Spinal cord (tissue), 10 donors: ENCODE measurements around the gene TGFB1. TPM values are rescaled to one million over a fixed set of nuclear protein-coding genes. Genes with fewer than 3 reads are reported as not detected.

Experiments used
- DNase-seq, 6 donors: peaks; one replicate each; pipeline versions ENCODE4 v3.0.0 to v3.0.0-alpha.2; 2013 to 2015; ENCODE audit warnings: low spot score in 6 of 6, low read depth in 4 of 6
- H3K27ac ChIP-seq: one replicate; pipeline ENCODE4 v1.5.1; 2013; ENCODE audit warnings: low read depth, low read length, control low read depth
- H3K27me3 ChIP-seq: one replicate; pipeline ENCODE4 v1.6.1; 2013; ENCODE audit warnings: low read length; ENCODE audit not compliant: control insufficient read depth, insufficient read depth
- H3K36me3 ChIP-seq: one replicate; pipeline ENCODE4 v1.6.1; 2013; ENCODE audit warnings: low read length; ENCODE audit not compliant: control insufficient read depth, insufficient read depth
- H3K4me1 ChIP-seq: one replicate; pipeline ENCODE4 v1.6.1; 2013; ENCODE audit warnings: low read length; ENCODE audit not compliant: control insufficient read depth, insufficient read depth
- H3K4me3 ChIP-seq: one replicate; pipeline ENCODE4 v1.5.1; 2013; ENCODE audit warnings: low read depth, low read length, control low read depth
- H3K9me3 ChIP-seq: one replicate; pipeline ENCODE4 v1.6.1; 2013; ENCODE audit warnings: low read length; ENCODE audit not compliant: control insufficient read depth, insufficient read depth
- WGBS: methylation state at CpG from one replicate; pipeline ENCODE4 v1.1.5; 2013; ENCODE audit warnings: missing lambda C conversion rate; ENCODE audit not compliant: insufficient coverage; 5-methylcytosine and 5-hydroxymethylcytosine counted together
- long read RNA-seq, 4 donors: transcript quantifications; one replicate each; lab custom pipeline, GENCODE V29; 2026
- polyA plus RNA-seq, 2 donors: library from polyadenylated mRNA; unstranded; fragments of 120-200 nt; gene quantifications; one replicate each; pipeline ENCODE4 v1.2.1, GENCODE V29; 2013; ENCODE audit not compliant: insufficient read length in 2 of 2
- total RNA-seq, 2 donors: library from RNA; depleted of rRNA in 1 of 2; stranded (reverse); fragments of 120-200 nt in 1 of 2; fragments of >200 nt in 1 of 2; gene quantifications; one replicate each; pipeline versions ENCODE4 v1.2.3 to v1.2.4, GENCODE V29; 2013 to 2014
- donor health status: healthy.

The TGFB1 gene
- total RNA-seq = 1 to 10 TPM; 6.6 to 7.4 TPM
- polyA plus RNA-seq = 10 to 100 TPM; 30.1 to 31.5 TPM
- long read RNA-seq, donor 1, transcript TGFB1-201 (7 exons, 2,769 nt) = major isoform, 8 of 334 reads
- long read RNA-seq, donor 1, partial matches to known transcripts = 287 of 334 reads
- long read RNA-seq, donor 1, other reads (novel, unspliced or antisense) = 39 of 334 reads
- long read RNA-seq, donor 2, transcript TGFB1-201 (7 exons, 2,769 nt) = major isoform, 8 of 13 reads
- long read RNA-seq, donor 2, partial matches to known transcripts = 5 of 13 reads
- long read RNA-seq, donor 2, other reads (novel, unspliced or antisense) = 0 of 13 reads
- long read RNA-seq, donor 3, partial matches to known transcripts = 186 of 189 reads
- long read RNA-seq, donor 3, other reads (novel, unspliced or antisense) = 0 of 189 reads
- long read RNA-seq, donor 4, transcript TGFB1-201 (7 exons, 2,769 nt) = major isoform, 6 of 40 reads
- long read RNA-seq, donor 4, partial matches to known transcripts = 34 of 40 reads
- long read RNA-seq, donor 4, other reads (novel, unspliced or antisense) = 0 of 40 reads

DNA sequence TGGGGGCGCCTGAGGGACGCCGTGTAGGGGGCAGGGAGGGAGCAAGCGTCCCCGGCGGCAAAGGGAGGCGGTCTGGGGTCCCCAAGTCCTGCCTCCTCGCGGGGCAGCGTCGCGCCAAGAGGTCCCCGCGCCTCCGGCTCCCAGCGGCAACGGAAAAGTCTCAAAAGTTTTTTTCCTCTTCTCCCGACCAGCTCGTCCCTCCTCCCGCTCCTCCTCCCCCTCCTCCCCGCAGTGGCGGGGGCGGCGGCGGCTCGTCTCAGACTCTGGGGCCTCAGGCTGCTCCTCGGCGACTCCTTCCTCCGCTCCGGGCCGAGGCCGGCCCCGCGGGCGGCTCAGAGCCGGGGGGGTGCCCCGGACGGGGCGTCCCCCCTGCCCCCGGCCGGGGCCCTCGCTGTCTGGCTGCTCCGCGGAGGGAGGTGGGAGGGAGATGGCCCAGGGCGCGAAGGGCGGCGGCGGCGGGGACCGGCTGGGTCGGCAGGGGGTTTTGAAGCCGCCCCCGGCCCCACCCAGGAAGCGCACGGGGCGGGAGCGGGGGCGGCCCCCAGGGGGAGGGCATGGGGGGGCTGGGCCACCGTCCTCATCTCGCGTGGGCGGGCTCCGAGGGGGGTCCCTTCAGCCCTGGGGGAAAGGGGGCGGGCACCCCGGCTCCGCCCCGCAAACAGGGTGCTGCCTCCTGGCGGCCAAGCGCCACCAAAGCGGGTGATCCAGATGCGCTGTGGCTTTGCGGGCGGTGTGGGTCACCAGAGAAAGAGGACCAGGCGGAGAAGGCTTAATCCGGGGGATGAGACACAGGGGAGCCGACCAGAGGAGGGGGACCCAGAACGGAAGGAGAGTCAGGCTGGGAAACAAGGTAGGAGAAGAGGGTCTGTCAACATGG lies at the start of gene TGFB1:
Gene TGFB1, minus strand, starts transcription at position 457 of the 877 bp plus-strand sequence. CDS start 878 bp downstream, outside the sequence.
- peaks cover 40% of the 10 kb centered on the region for H3K27me3 ChIP-seq

DNA sequence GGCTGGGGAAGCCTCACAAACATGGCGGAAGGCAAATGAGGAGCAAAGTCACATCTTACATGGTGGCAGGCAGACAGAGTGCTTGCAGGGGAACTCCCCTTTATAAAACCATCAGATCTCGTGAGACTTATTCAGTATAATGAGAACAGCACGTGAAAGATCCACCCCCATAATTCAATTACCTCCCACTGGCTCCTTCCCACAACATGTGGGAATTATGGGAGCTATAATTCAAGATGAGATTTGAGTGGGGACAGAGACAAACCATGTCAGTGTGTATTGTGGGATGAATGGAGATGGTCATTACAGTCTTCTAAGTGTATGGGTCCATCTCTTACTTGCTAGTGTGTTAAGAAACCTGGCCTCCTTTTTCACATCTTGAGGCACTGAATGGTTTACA lies 48.3 kb upstream of the TGFB1 start:
- Histone ChIP-seq H3K27ac (no peak overlapping the region), H3K9me3 (no peaks in the 10 kb centered on the region), H3K36me3 (peaks cover 12% of the 10 kb centered on the region), H3K27me3 (no peaks in the 10 kb centered on the region), H3K4me3 (no peak overlapping the region), H3K4me1 (peaks cover 9% of the 10 kb centered on the region)
- WGBS = 100% methylated on average over 1 of the region's 3 CpGs
- DNase-seq = no peak

More for the DNA sequence above, at the start of gene TGFB1:
- H3K4me1 ChIP-seq = peaks cover 42% of the 10 kb centered on the region
- H3K36me3 ChIP-seq = peaks cover 14% of the 10 kb centered on the region
- peak in 2 of 6 donors; percentile 58 to 82 for DNase-seq
- no peak within 1 kb of the TSS for H3K27ac ChIP-seq
- H3K4me3 ChIP-seq = peak within 1 kb of the TSS; percentile 49
- under 1% methylated on average over 72 of the region's 78 CpGs for WGBS
- H3K9me3 ChIP-seq = no peaks in the 10 kb centered on the region

DNA sequence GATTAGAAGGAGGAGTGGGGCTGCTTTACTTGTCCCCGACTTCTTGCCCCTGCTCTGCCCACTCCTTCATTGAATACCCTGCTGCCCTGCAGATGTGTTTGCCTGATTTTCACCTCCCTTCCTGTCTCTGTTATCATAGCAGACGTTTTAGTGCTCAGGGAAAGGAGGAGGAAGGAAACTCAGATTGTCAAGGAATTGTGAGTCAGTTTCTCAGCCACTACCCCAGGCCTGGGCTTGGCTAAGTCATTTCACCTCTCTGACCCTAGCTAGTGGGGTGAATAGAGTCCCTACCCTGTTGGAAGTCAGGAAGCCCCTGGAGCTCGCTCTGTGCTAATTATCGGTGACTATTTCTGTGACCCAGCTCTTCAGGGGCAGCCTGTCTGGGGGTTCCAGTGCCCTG lies 47.8 kb upstream of the TGFB1 start:
- no peaks in the 10 kb centered on the region for H3K9me3 ChIP-seq
- no peak overlapping the region for H3K27ac ChIP-seq
- WGBS = 100% methylated on average over 1 of the region's 4 CpGs

DNA sequence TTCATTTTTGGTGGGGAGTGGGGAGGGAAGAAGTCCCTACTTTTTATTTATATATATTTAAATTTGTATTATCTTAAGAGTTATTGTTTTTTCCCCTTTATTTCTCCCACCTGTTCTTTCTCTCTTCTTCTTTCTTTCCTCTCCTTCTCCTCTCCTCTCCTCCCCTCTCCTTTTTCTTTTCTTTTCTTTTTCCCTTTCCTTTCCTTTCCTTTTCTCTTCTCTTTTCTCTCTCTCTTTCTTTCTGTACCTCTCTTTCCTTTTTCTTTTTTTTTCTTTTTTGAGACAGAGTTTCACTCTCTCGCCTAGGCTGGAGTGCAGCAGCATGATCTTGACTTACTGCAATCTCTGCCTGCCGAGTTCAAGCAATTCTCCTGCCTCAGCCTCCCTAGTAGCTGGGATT lies 45.8 kb upstream of the TGFB1 start:
- no peak for DNase-seq
- H3K9me3 ChIP-seq = no peaks in the 10 kb centered on the region
- peaks cover 16% of the 10 kb centered on the region for H3K4me1 ChIP-seq
- no peaks in the 10 kb centered on the region for H3K27me3 ChIP-seq
- H3K27ac ChIP-seq = no peak overlapping the region
- H3K4me3 ChIP-seq = no peak overlapping the region
- WGBS = 100% methylated on average over 1 of the region's 2 CpGs
- peaks cover 7% of the 10 kb centered on the region for H3K36me3 ChIP-seq

More for the DNA sequence above, 47.8 kb upstream of the TGFB1 start:
- no peak overlapping the region for H3K4me3 ChIP-seq
- DNase-seq = no peak
- no peaks in the 10 kb centered on the region for H3K27me3 ChIP-seq
- H3K36me3 ChIP-seq = peaks cover 12% of the 10 kb centered on the region
- peaks cover 10% of the 10 kb centered on the region for H3K4me1 ChIP-seq

DNA sequence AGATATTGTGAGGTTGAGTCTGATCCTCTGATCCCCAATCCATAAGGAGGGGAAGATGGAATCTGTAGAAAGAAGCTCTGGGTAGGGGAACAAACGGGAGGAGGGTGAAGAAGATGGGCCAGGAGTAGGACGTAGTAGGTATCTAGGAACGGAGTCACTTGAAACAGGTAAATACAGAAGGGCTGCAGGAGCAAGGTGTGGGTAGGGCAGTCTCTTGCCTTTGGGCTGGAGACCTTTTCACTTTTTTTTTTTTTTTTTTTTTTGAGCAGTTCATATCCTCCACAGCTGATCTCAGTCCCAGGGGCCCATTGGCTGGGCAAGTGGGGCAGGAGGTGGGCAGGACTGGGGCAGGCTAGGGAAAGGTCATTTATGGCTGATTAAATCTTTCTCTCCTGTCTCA lies 45.4 kb upstream of the TGFB1 start:
- peaks cover 7% of the 10 kb centered on the region for H3K36me3 ChIP-seq
- H3K27ac ChIP-seq = no peak overlapping the region
- DNase-seq = no peak
- H3K9me3 ChIP-seq = no peaks in the 10 kb centered on the region
- H3K27me3 ChIP-seq = no peaks in the 10 kb centered on the region
- no peak overlapping the region for H3K4me3 ChIP-seq
- WGBS = 89% methylated on average over 3 of the region's 3 CpGs
- peaks cover 16% of the 10 kb centered on the region for H3K4me1 ChIP-seq

DNA sequence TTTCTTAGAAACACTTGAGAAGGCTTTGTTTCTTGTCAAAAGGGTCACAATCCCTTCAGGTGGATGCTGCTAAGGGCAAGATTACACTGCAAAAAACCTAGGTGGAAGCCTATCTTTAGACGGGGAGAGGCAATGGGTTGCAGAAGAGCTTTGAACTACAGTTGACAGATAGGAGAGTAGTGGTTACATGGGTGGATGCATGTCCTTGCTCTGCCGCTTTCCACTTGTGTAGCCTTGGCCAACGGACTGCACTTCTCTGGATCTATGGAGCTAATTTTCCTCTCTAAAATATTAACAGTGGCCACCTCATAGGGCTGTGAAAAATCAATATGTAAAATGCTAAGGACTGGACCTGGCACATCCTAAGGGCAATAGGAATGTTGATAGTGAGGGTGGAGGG lies 44.9 kb upstream of the TGFB1 start:
- Histone ChIP-seq H3K9me3 (no peaks in the 10 kb centered on the region), H3K27ac (no peak overlapping the region), H3K4me3 (peak overlapping the region; percentile 98), H3K36me3 (peaks cover 8% of the 10 kb centered on the region), H3K27me3 (no peaks in the 10 kb centered on the region), H3K4me1 (peaks cover 16% of the 10 kb centered on the region)
- 100% methylated on average over 1 of the region's 3 CpGs for WGBS
- no peak for DNase-seq

DNA sequence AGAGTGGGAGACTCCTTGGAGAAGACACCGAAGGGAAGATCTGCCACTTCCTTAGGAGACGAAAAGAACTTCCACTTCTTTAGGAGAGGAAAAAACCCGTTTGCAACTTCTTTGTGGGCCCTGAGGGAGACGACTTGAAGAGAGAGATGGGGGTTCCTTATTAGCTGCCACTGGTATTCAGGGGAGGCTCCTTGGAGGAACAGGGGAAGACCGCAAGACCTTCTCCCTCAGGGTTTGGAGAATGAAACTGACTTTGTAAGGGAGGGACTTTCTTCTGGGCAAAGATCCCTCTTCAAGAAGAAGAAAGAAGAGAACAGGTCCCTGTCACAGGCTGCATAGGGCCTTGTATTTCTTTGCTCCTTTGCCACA lies 44.3 kb upstream of the TGFB1 start:
- Histone ChIP-seq H3K27ac (peak overlapping the region; percentile 74), H3K4me3 (peak overlapping the region; percentile 98), H3K9me3 (no peaks in the 10 kb centered on the region), H3K36me3 (peaks cover 8% of the 10 kb centered on the region), H3K4me1 (peaks cover 16% of the 10 kb centered on the region), H3K27me3 (no peaks in the 10 kb centered on the region)
- 0% methylated on average over 4 of the region's 5 CpGs for WGBS
- peak in 1 of 6 donors; percentile 9 for DNase-seq

DNA sequence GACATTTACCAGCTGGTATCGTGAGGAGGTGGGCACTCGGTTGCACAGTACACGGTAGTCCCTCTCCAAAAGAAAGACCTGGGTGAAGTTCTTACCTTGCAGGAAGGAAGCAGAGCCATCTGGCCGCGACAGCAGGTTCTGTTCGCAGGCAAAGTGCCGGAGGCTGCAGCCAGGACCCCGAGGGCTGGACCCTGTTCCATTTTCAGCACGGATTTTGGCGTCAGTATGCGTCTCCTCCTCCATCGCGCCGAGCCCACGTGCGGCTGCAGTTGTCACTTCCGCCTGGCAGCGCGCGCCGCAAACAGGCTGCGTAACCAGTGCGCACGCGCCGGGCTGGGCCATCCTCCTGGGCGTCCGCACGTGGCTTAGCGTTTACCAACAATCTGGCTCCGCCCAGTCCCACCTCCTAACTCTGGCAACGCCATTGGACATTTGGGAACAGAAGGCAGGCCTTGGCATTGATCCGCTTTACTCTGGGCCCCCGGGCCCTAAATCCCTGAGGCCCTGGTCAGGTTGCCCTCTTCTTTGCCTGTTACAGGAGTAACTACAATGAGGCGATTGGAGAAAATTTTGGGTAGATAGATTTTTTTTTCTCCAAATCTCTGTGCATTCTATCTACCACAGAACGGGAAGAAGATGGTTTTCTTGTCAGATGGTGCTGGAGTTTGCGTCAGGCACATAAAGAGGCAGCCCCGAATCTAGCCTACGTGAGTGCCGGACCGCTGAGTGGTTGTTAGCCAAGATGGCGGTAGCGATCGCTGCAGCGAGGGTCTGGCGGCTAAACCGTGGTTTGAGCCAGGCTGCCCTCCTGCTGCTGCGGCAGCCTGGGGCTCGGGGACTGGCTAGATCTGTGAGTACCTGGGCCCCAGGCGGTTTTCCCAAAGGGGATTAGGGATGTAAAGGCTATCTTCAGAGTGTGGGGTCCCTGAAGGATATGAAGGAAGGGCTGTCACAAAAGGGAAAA lies 43.6 kb upstream of the TGFB1 start, which contains the start of the genes BCKDHA and EXOSC5:
Gene BCKDHA, plus strand, starts transcription at position 733 of the 964 bp plus-strand sequence. Its CDS starts 10 bp downstream, at position 743.
Gene EXOSC5, minus strand, starts transcription at position 274 of the 964 bp plus-strand sequence. Its CDS starts 31 bp downstream, at position 243.
- H3K4me3 ChIP-seq = peak within 1 kb of the TSS; percentile 98
- H3K27me3 ChIP-seq = no peaks in the 10 kb centered on the region
- peak within 1 kb of the TSS; percentile 74 for H3K27ac ChIP-seq
- peaks cover 16% of the 10 kb centered on the region for H3K4me1 ChIP-seq
- DNase-seq = peak; percentile 98 to 100 (median 100)
- peaks cover 14% of the 10 kb centered on the region for H3K36me3 ChIP-seq
- H3K9me3 ChIP-seq = no peaks in the 10 kb centered on the region
- under 1% methylated on average over 47 of the region's 50 CpGs for WGBS
